HEK293 (cell line): ENCODE results near the gene COG3.

Experiments used
- CTCF ChIA-PET: fragments of 350-600 bp; formaldehyde crosslinking; extraction: SDS; loops from one replicate; lab custom pipeline; 2021; ENCODE audit warnings: antibody characterized with exemption; lab: Yijun Ruan, JAX
- POLR2A ChIA-PET: fragments of 300-600 bp; formaldehyde crosslinking; extraction: SDS; loops from one replicate; lab custom pipeline; 2020; ENCODE audit warnings: antibody characterized with exemption, inconsistent platforms; lab: Yijun Ruan, JAX
- H3K27ac ChIP-seq: fragments of 200-500 bp; sonication (Bioruptor generic); 2 replicates; pipeline ENCODE4 v1.5.1; 2014; ENCODE audit warnings: low read depth, low read length, control low read depth, inconsistent platforms; ENCODE audit errors: extremely low read depth
- H3K36me3 ChIP-seq, 2 experiments: fragments of 200-500 bp in 1 of 2; sonication (Bioruptor generic) in 1 of 2; 1 replicate in 1 of 2; 2 replicates in 1 of 2; pipeline ENCODE4 v1.5.1; 2014 to 2017; ENCODE audit warnings: inconsistent platforms in 2 of 2, low read length in 2 of 2; ENCODE audit not compliant: control insufficient read depth in 2 of 2, insufficient read depth in 1 of 2
- H3K4me1 ChIP-seq: fragments of 200-500 bp; sonication (Bioruptor generic); 2 replicates; pipeline ENCODE4 v1.5.1; 2014; ENCODE audit warnings: mild to moderate bottlenecking, low read length, inconsistent platforms; ENCODE audit not compliant: control insufficient read depth, insufficient read depth
- H3K4me3 ChIP-seq: 2 replicates; pipeline ENCODE4 v1.5.1; 2011; ENCODE audit warnings: low read depth, mild to moderate bottlenecking, control low read depth, low read length, moderate library complexity
- H3K9me3 ChIP-seq: fragments of 200-500 bp; sonication (Bioruptor generic); 2 replicates; pipeline ENCODE4 v1.5.1; 2014; ENCODE audit warnings: low read depth, low read length, inconsistent platforms; ENCODE audit not compliant: control insufficient read depth, insufficient read depth
- BCL11A ChIP-seq: fragments of 450-650 bp; formaldehyde crosslinking; IDR thresholded peaks from 2 replicates; pipeline ENCODE4 v1.5.1; 2016; ENCODE audit warnings: low read depth, missing biosample characterization, missing genetic modification characterization
- KLF10 ChIP-seq: fragments of 450-650 bp; IDR thresholded peaks from 2 replicates; pipeline ENCODE4 v1.5.1; 2018; ENCODE audit warnings: missing biosample characterization, mild to moderate bottlenecking, missing genetic modification characterization
- OVOL3 ChIP-seq: fragments of 450-650 bp; formaldehyde crosslinking; IDR thresholded peaks from 2 replicates; pipeline ENCODE4 v1.5.1; 2016; ENCODE audit warnings: missing biosample characterization, missing genetic modification characterization
- YY2 ChIP-seq: fragments of 450-650 bp; formaldehyde crosslinking; IDR thresholded peaks from 2 replicates; pipeline ENCODE4 v1.5.1; 2016; ENCODE audit warnings: missing biosample characterization, missing genetic modification characterization
- ZNF146 ChIP-seq: fragments of 450-650 bp; formaldehyde crosslinking; IDR thresholded peaks from 2 replicates; pipeline ENCODE4 v1.5.1; 2016; ENCODE audit warnings: missing biosample characterization, missing genetic modification characterization
- ZNF169 ChIP-seq: fragments of 450-650 bp; formaldehyde crosslinking; IDR thresholded peaks from 2 replicates; pipeline ENCODE4 v1.5.1; 2016; ENCODE audit warnings: missing biosample characterization, missing genetic modification characterization
- ZNF211 ChIP-seq: fragments of 450-650 bp; formaldehyde crosslinking; IDR thresholded peaks from 2 replicates; pipeline ENCODE4 v1.5.1; 2016; ENCODE audit warnings: low read depth, missing biosample characterization, missing genetic modification characterization
- ZNF24 ChIP-seq: fragments of 450-650 bp; formaldehyde crosslinking; IDR thresholded peaks from 2 replicates; pipeline ENCODE4 v1.5.1; 2016; ENCODE audit warnings: missing biosample characterization, missing genetic modification characterization
- ZNF248 ChIP-seq: fragments of 450-650 bp; formaldehyde crosslinking; IDR thresholded peaks from 2 replicates; pipeline ENCODE4 v1.5.1; 2017; ENCODE audit warnings: missing biosample characterization, missing genetic modification characterization
- ZNF394 ChIP-seq: fragments of 450-650 bp; formaldehyde crosslinking; IDR thresholded peaks from 2 replicates; pipeline ENCODE4 v1.5.1; 2016; ENCODE audit warnings: missing biosample characterization, missing genetic modification characterization, mild to moderate bottlenecking, moderate library complexity, borderline replicate concordance
- ZNF473 ChIP-seq: fragments of 450-650 bp; formaldehyde crosslinking; IDR thresholded peaks from 2 replicates; pipeline ENCODE4 v1.5.1; 2017; ENCODE audit warnings: missing biosample characterization, missing genetic modification characterization
- ZNF549 ChIP-seq: fragments of 450-650 bp; IDR thresholded peaks from 2 replicates; pipeline ENCODE4 v1.5.1; 2018; ENCODE audit warnings: missing biosample characterization, missing genetic modification characterization, mild to moderate bottlenecking, inconsistent platforms, moderate library complexity
- ZNF560 ChIP-seq: fragments of 450-650 bp; formaldehyde crosslinking; IDR thresholded peaks from 2 replicates; pipeline ENCODE4 v1.5.1; 2017; ENCODE audit warnings: missing biosample characterization, missing genetic modification characterization, borderline replicate concordance
- ZNF571 ChIP-seq: fragments of 450-650 bp; formaldehyde crosslinking; IDR thresholded peaks from 2 replicates; pipeline ENCODE4 v1.5.0; 2017; ENCODE audit warnings: missing biosample characterization, missing genetic modification characterization
- ZNF624 ChIP-seq: fragments of 450-650 bp; formaldehyde crosslinking; IDR thresholded peaks from 2 replicates; pipeline ENCODE4 v1.5.1; 2017; ENCODE audit warnings: missing biosample characterization, missing genetic modification characterization
- ZNF701 ChIP-seq: fragments of 450-650 bp; formaldehyde crosslinking; IDR thresholded peaks from 2 replicates; pipeline ENCODE4 v1.5.1; 2016; ENCODE audit warnings: missing biosample characterization, missing genetic modification characterization
- ZNF747 ChIP-seq: fragments of 450-650 bp; formaldehyde crosslinking; IDR thresholded peaks from 2 replicates; pipeline ENCODE4 v1.5.1; 2016; ENCODE audit warnings: missing biosample characterization, missing genetic modification characterization
- ZXDB ChIP-seq: fragments of 450-650 bp; formaldehyde crosslinking; IDR thresholded peaks from 2 replicates; pipeline ENCODE4 v1.5.1; 2016; ENCODE audit warnings: missing biosample characterization, missing genetic modification characterization
- TF ChIP-seq, protein P1 (sequence below): fragments of 450-650 bp; formaldehyde crosslinking; IDR thresholded peaks from 2 replicates; pipeline ENCODE4 v1.5.1; 2016; ENCODE audit warnings: missing biosample characterization, missing genetic modification characterization
- TF ChIP-seq, protein P2 (sequence below): fragments of 450-650 bp; formaldehyde crosslinking; IDR thresholded peaks from 2 replicates; pipeline ENCODE4 v1.5.1; 2017; ENCODE audit warnings: missing biosample characterization, missing genetic modification characterization
- TF ChIP-seq, protein P3 (sequence below): fragments of 450-650 bp; formaldehyde crosslinking; IDR thresholded peaks from 2 replicates; pipeline ENCODE4 v1.5.1; 2016; ENCODE audit warnings: missing biosample characterization, missing genetic modification characterization
- TF ChIP-seq, protein P4 (sequence below): fragments of 450-650 bp; formaldehyde crosslinking; IDR thresholded peaks from 2 replicates; pipeline ENCODE4 v1.5.1; 2016; ENCODE audit warnings: missing biosample characterization, missing genetic modification characterization
- TF ChIP-seq, protein P5 (sequence below): fragments of 450-650 bp; formaldehyde crosslinking; IDR thresholded peaks from 2 replicates; pipeline ENCODE4 v1.5.1; 2016; ENCODE audit warnings: missing biosample characterization, missing genetic modification characterization

Gene COG3

DNA sequence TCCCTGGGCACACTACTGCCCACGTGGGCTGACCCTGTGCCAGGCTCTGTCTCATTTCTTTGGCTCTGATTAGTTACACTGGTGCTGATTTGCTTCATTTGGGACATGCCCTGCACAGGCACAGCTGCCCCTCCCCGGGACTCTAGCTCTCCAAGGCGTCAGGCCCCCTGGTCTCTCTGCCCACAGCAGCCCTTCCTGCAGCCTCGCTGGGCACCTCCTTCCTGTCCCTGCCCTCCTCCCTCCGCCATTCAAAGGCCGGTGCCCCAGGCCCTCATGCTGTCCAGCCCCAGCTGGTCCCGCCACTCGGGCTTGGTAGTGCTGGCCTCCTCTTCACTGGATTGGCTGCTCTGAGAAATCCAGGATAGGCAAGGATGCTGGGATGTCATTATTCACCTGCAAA, 77.7 kb downstream of the COG3 start:
- CTCF ChIA-PET: no interaction called here
- no peak overlapping the region for H3K27ac ChIP-seq
- POLR2A ChIA-PET: no interaction called here

DNA sequence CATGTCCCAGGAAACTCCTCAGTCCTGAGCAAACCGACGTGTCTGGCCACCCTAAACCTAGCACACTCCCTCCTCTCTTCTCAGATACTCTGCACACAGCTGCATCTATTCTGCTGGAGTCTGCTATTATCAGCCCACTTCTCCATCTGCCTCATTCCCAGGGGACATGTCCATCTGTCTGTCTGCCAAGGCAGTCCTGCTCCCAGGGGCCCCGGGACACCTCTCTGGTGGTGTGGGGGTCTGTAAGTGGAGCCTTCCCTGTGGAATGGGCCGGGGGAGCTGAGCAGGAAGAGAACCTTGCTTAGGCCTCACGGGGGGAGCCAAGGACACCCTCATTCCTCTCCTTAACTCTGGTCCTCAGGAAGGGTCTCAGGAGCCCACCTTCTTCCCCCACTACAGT, 78.1 kb downstream of the COG3 start:
- Histone ChIP-seq H3K9me3 (no peaks in the 10 kb centered on the region), H3K4me1 (no peaks in the 10 kb centered on the region), H3K27ac (no peak overlapping the region), H3K4me3 (no peak overlapping the region), H3K36me3 (no peaks in the 10 kb centered on the region)
- CTCF ChIA-PET: no interaction called here
- POLR2A ChIA-PET: no interaction called here
- no peak for TF ChIP-seq ZNF701 (tag by site-specific recombination)
- TF ChIP-seq KLF10 (tag by site-specific recombination): no peak
- TF ChIP-seq ZNF549: no peak
- TF ChIP-seq, protein P1, sequence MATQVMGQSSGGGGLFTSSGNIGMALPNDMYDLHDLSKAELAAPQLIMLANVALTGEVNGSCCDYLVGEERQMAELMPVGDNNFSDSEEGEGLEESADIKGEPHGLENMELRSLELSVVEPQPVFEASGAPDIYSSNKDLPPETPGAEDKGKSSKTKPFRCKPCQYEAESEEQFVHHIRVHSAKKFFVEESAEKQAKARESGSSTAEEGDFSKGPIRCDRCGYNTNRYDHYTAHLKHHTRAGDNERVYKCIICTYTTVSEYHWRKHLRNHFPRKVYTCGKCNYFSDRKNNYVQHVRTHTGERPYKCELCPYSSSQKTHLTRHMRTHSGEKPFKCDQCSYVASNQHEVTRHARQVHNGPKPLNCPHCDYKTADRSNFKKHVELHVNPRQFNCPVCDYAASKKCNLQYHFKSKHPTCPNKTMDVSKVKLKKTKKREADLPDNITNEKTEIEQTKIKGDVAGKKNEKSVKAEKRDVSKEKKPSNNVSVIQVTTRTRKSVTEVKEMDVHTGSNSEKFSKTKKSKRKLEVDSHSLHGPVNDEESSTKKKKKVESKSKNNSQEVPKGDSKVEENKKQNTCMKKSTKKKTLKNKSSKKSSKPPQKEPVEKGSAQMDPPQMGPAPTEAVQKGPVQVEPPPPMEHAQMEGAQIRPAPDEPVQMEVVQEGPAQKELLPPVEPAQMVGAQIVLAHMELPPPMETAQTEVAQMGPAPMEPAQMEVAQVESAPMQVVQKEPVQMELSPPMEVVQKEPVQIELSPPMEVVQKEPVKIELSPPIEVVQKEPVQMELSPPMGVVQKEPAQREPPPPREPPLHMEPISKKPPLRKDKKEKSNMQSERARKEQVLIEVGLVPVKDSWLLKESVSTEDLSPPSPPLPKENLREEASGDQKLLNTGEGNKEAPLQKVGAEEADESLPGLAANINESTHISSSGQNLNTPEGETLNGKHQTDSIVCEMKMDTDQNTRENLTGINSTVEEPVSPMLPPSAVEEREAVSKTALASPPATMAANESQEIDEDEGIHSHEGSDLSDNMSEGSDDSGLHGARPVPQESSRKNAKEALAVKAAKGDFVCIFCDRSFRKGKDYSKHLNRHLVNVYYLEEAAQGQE (tag by site-specific recombination): no peak

More for the DNA sequence above, 77.7 kb downstream of the COG3 start:
- H3K4me1 ChIP-seq: no peaks in the 10 kb centered on the region
- no peaks in the 10 kb centered on the region for H3K36me3 ChIP-seq
- TF ChIP-seq OVOL3 (tag by site-specific recombination) (no peak), ZNF211 (tag by site-specific recombination) (no peak), ZNF571 (tag by site-specific recombination) (no peak), ZNF747 (tag by site-specific recombination) (no peak), ZNF473 (tag by site-specific recombination) (no peak), ZNF560 (tag by site-specific recombination) (no peak), ZNF624 (tag by site-specific recombination) (no peak), ZNF169 (tag by site-specific recombination) (no peak), ZXDB (tag by site-specific recombination) (no peak), ZNF248 (tag by site-specific recombination) (no peak), BCL11A (no peak), ZNF146 (tag by site-specific recombination) (no peak), YY2 (tag by site-specific recombination) (no peak), ZNF394 (tag by site-specific recombination) (no peak), ZNF24 (tag by site-specific recombination) (no peak)
- TF ChIP-seq, protein P2, sequence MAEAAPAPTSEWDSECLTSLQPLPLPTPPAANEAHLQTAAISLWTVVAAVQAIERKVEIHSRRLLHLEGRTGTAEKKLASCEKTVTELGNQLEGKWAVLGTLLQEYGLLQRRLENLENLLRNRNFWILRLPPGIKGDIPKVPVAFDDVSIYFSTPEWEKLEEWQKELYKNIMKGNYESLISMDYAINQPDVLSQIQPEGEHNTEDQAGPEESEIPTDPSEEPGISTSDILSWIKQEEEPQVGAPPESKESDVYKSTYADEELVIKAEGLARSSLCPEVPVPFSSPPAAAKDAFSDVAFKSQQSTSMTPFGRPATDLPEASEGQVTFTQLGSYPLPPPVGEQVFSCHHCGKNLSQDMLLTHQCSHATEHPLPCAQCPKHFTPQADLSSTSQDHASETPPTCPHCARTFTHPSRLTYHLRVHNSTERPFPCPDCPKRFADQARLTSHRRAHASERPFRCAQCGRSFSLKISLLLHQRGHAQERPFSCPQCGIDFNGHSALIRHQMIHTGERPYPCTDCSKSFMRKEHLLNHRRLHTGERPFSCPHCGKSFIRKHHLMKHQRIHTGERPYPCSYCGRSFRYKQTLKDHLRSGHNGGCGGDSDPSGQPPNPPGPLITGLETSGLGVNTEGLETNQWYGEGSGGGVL (tag by site-specific recombination): no peak
- TF ChIP-seq, protein P3, sequence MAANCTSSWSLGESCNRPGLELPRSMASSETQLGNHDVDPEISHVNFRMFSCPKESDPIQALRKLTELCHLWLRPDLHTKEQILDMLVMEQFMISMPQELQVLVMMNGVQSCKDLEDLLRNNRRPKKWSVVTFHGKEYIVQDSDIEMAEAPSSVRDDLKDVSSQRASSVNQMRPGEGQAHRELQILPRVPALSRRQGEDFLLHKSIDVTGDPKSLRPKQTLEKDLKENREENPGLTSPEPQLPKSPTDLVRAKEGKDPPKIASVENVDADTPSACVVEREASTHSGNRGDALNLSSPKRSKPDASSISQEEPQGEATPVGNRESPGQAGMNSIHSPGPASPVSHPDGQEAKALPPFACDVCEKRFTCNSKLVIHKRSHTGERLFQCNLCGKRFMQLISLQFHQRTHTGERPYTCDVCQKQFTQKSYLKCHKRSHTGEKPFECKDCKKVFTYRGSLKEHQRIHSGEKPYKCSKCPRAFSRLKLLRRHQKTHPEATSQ (tag by site-specific recombination): no peak
- TF ChIP-seq, protein P4, sequence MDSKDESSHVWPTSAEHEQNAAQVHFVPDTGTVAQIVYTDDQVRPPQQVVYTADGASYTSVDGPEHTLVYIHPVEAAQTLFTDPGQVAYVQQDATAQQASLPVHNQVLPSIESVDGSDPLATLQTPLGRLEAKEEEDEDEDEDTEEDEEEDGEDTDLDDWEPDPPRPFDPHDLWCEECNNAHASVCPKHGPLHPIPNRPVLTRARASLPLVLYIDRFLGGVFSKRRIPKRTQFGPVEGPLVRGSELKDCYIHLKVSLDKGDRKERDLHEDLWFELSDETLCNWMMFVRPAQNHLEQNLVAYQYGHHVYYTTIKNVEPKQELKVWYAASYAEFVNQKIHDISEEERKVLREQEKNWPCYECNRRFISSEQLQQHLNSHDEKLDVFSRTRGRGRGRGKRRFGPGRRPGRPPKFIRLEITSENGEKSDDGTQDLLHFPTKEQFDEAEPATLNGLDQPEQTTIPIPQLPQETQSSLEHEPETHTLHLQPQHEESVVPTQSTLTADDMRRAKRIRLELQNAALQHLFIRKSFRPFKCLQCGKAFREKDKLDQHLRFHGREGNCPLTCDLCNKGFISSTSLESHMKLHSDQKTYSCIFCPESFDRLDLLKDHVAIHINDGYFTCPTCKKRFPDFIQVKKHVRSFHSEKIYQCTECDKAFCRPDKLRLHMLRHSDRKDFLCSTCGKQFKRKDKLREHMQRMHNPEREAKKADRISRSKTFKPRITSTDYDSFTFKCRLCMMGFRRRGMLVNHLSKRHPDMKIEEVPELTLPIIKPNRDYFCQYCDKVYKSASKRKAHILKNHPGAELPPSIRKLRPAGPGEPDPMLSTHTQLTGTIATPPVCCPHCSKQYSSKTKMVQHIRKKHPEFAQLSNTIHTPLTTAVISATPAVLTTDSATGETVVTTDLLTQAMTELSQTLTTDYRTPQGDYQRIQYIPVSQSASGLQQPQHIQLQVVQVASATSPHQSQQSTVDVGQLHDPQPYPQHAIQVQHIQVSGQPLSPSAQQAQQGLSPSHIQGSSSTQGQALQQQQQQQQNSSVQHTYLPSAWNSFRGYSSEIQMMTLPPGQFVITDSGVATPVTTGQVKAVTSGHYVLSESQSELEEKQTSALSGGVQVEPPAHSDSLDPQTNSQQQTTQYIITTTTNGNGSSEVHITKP (tag by site-specific recombination): no peak
- TF ChIP-seq, protein P5, sequence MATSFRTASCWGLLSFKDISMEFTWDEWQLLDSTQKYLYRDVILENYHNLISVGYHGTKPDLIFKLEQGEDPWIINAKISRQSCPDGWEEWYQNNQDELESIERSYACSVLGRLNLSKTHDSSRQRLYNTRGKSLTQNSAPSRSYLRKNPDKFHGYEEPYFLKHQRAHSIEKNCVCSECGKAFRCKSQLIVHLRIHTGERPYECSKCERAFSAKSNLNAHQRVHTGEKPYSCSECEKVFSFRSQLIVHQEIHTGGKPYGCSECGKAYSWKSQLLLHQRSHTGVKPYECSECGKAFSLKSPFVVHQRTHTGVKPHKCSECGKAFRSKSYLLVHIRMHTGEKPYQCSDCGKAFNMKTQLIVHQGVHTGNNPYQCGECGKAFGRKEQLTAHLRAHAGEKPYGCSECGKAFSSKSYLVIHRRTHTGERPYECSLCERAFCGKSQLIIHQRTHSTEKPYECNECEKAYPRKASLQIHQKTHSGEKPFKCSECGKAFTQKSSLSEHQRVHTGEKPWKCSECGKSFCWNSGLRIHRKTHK: no peak
- H3K9me3 ChIP-seq: no peaks in the 10 kb centered on the region
- H3K4me3 ChIP-seq: no peak overlapping the region
